Mesenchymal stem cell (in vitro differentiated cells and primary cell): ENCODE data around the gene BCAS1.

Source experiments
- DNase-seq: peaks from one replicate; pipeline ENCODE4 v3.0.0-alpha.2; 2013
- H2AFZ ChIP-seq: one replicate; pipeline ENCODE4 v1.6.1; 2013; ENCODE audit warnings: low read depth, mild to moderate bottlenecking, control low read depth, inconsistent platforms, low read length, moderate library complexity
- H2AK5ac ChIP-seq: 2 replicates; pipeline ENCODE4 v1.6.1; 2013; ENCODE audit warnings: low read length, moderate library complexity, mild to moderate bottlenecking, inconsistent platforms; ENCODE audit not compliant: severe bottlenecking
- H2BK120ac ChIP-seq: one replicate; pipeline ENCODE4 v1.6.1; 2013; ENCODE audit warnings: low read depth, mild to moderate bottlenecking, inconsistent platforms, low read length, moderate library complexity
- H2BK12ac ChIP-seq, 2 experiments: one replicate each; pipeline ENCODE4 v1.6.1; 2013; ENCODE audit warnings: inconsistent platforms in 2 of 2, low read length in 2 of 2, mild to moderate bottlenecking in 2 of 2, moderate library complexity in 2 of 2, control low read depth in 1 of 2
- H2BK15ac ChIP-seq: one replicate; pipeline ENCODE4 v1.6.1; 2013; ENCODE audit warnings: mild to moderate bottlenecking, low read depth, inconsistent platforms; ENCODE audit not compliant: poor library complexity, severe bottlenecking
- H2BK5ac ChIP-seq: 2 replicates; pipeline ENCODE4 v1.6.1; 2013; ENCODE audit warnings: low read depth, mild to moderate bottlenecking, low read length, control low read depth, inconsistent platforms; ENCODE audit not compliant: poor library complexity, severe bottlenecking
- H3K14ac ChIP-seq, 2 experiments: one replicate each; pipeline ENCODE4 v1.6.1; 2013; ENCODE audit warnings: inconsistent platforms in 2 of 2, low read length in 2 of 2, control low read depth in 1 of 2, mild to moderate bottlenecking in 1 of 2, moderate library complexity in 1 of 2
- H3K18ac ChIP-seq, 2 experiments: one replicate each; pipeline ENCODE4 v1.6.1; 2013; ENCODE audit warnings: inconsistent platforms in 2 of 2, low read length in 2 of 2, control low read depth in 1 of 2, low read depth in 1 of 2, mild to moderate bottlenecking in 1 of 2
- H3K23ac ChIP-seq, 2 experiments: one replicate each; pipeline ENCODE4 v1.6.1; 2013; ENCODE audit warnings: inconsistent platforms in 2 of 2, low read length in 2 of 2, mild to moderate bottlenecking in 2 of 2, moderate library complexity in 2 of 2, control low read depth in 1 of 2
- H3K27ac ChIP-seq: 2 replicates; pipeline ENCODE4 v1.5.1; 2013; ENCODE audit warnings: mild to moderate bottlenecking, moderate library complexity, low read length, control low read depth, inconsistent platforms; ENCODE audit not compliant: poor library complexity, severe bottlenecking
- H3K27me3 ChIP-seq, 2 experiments: 2 replicates each; pipeline versions ENCODE4 v1.6.1 to v1.7.0; 2013; ENCODE audit warnings: low read length in 2 of 2, mild to moderate bottlenecking in 2 of 2, moderate library complexity in 2 of 2, control low read depth in 1 of 2, inconsistent platforms in 1 of 2; ENCODE audit not compliant: control insufficient read depth in 1 of 2, insufficient read depth in 1 of 2
- H3K36me3 ChIP-seq, 2 experiments: 2 replicates each; pipeline versions ENCODE4 v1.6.1 to v1.7.0; 2013; ENCODE audit warnings: low read length in 2 of 2, control low read depth in 1 of 2, inconsistent platforms in 1 of 2, low read depth in 1 of 2, mild to moderate bottlenecking in 1 of 2; ENCODE audit not compliant: insufficient read depth in 2 of 2, control insufficient read depth in 1 of 2
- H3K4ac ChIP-seq, 2 experiments: one replicate each; pipeline ENCODE4 v1.6.1; 2013; ENCODE audit warnings: inconsistent platforms in 2 of 2, low read length in 2 of 2, mild to moderate bottlenecking in 2 of 2, moderate library complexity in 2 of 2, control low read depth in 1 of 2, low read depth in 1 of 2
- H3K4me1 ChIP-seq: 2 replicates; pipeline ENCODE4 v1.6.1; 2013; ENCODE audit warnings: low read depth, low read length, control low read depth; ENCODE audit not compliant: control insufficient read depth, insufficient read depth
- H3K4me2 ChIP-seq: 2 replicates; pipeline ENCODE4 v1.6.1; 2013; ENCODE audit warnings: low read length, mild to moderate bottlenecking, inconsistent platforms; ENCODE audit not compliant: poor library complexity, severe bottlenecking
- H3K4me3 ChIP-seq, 2 experiments: 2 replicates each; pipeline versions ENCODE4 v1.5.1 to v1.7.0; 2013; ENCODE audit warnings: low read length in 2 of 2, mild to moderate bottlenecking in 2 of 2, control low read depth in 1 of 2, low read depth in 1 of 2; ENCODE audit not compliant: insufficient read depth in 1 of 2
- H3K79me1 ChIP-seq: replicated peaks from 2 replicates; pipeline ENCODE4 v1.6.1; 2013; ENCODE audit warnings: mild to moderate bottlenecking, control low read depth, low read length, inconsistent platforms; ENCODE audit not compliant: poor library complexity, severe bottlenecking
- H3K9ac ChIP-seq: 2 replicates; pipeline ENCODE4 v1.7.0; 2013; ENCODE audit warnings: mild to moderate bottlenecking, low read length, moderate library complexity
- H3K9me3 ChIP-seq: 2 replicates; pipeline ENCODE4 v1.7.0; 2013; ENCODE audit warnings: mild to moderate bottlenecking, low read length; ENCODE audit not compliant: control insufficient read depth
- H4K8ac ChIP-seq: one replicate; pipeline ENCODE4 v1.6.1; 2013; ENCODE audit warnings: inconsistent platforms, mild to moderate bottlenecking, low read length, moderate library complexity
- H4K91ac ChIP-seq: one replicate; pipeline ENCODE4 v1.6.1; 2013; ENCODE audit warnings: mild to moderate bottlenecking, low read length, inconsistent platforms
- WGBS: methylation state at CpG from one replicate; pipeline ENCODE4 v1.1.7; 2013; ENCODE audit warnings: mixed read lengths; 5-methylcytosine and 5-hydroxymethylcytosine counted together

The BCAS1 gene

GRCh38 chr20:53966774-53967398 lies 103.5 kb downstream of the BCAS1 start:
- Histone ChIP-seq H3K4me1 (no peaks in the 10 kb centered on the region), H2BK120ac (no peak overlapping the region), H2BK15ac (no peak overlapping the region), H4K8ac (no peak overlapping the region), H3K4me2 (no peak overlapping the region), H2AFZ (no peak overlapping the region), H3K18ac (no peak overlapping the region), H2AK5ac (no peak overlapping the region), H2BK5ac (no peak overlapping the region), H3K27ac (no peak overlapping the region), H3K4ac (no peak overlapping the region), H3K9me3 (no peaks in the 10 kb centered on the region), H3K4me3 (no peak overlapping the region), H4K91ac (no peak overlapping the region), H3K27me3 (no peaks in the 10 kb centered on the region), H3K79me1 (no peaks in the 10 kb centered on the region), H3K14ac (no peak overlapping the region), H3K36me3 (no peaks in the 10 kb centered on the region), H3K9ac (no peak overlapping the region), H3K23ac (no peak overlapping the region), H2BK12ac (no peak overlapping the region)
- DNase-seq: no peak
- WGBS: 87% methylated on average over 5 of the region's 5 CpGs

DNA sequence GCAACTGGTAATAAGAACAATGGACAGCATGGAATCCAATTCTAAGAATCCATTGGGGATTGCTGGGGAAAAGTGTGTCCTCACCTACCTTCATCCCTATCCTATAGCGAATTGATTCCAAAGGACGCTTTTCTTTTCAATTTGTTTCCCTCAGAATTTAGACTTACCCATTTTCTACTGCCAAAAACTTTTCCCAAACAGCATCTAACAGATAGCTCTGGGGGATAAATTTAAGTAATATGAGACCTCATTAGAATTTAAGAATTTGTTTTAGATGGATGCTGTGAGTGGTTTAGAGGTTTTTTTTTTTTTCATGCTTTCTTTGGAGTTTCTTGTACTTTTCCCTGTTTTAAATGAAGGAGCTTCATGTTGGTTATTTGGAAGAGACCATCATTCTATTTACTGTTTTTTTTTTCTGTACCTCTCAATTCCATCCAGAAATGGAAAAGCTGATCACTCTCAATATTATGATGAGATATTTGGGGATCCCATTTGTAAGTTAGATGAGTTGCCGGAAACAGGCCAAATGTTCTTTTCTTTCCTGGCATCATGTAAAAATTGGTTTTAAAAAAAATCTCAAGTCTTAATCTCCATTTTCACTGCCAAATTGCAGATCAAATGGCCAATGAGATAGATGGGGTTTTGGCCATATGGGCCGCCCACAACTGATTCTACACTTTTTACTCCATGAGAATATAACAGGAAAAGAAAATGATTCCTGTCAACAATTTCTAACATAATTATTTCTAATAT lies 105.7 kb downstream of the BCAS1 start:
- Histone ChIP-seq H3K9me3 (no peaks in the 10 kb centered on the region), H2BK5ac (no peak overlapping the region), H3K14ac (no peak overlapping the region), H3K4me3 (no peak overlapping the region), H3K23ac (no peak overlapping the region), H2BK15ac (no peak overlapping the region), H3K36me3 (no peaks in the 10 kb centered on the region), H2AK5ac (no peak overlapping the region), H3K79me1 (no peaks in the 10 kb centered on the region), H3K4ac (no peak overlapping the region), H3K27me3 (no peaks in the 10 kb centered on the region), H4K91ac (no peak overlapping the region), H2BK120ac (no peak overlapping the region), H2AFZ (no peak overlapping the region), H3K18ac (no peak overlapping the region), H3K9ac (no peak overlapping the region), H3K4me1 (peaks cover 2% of the 10 kb centered on the region), H3K4me2 (no peak overlapping the region), H3K27ac (no peak overlapping the region), H2BK12ac (no peak overlapping the region), H4K8ac (no peak overlapping the region)
- 100% methylated on average over 3 of the region's 4 CpGs for WGBS
- no peak for DNase-seq

DNA sequence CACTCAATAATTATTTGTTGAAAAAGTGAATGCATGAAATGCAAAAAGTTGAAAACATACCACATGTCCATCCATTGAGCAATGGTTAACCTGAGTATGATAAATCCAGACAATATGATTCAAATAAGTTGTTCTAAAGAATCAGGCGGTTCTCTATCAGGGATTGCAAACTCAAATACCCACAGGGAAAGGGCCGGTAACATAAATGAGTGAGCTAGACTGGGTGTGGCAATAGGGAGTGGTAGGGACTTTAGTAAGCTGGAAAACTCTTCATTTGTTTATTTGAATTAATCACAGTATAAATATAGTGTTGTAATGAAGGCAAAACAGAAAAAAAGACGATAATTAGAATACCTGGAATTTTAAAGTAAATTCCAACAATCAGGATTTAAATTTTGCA lies 106.3 kb downstream of the BCAS1 start:
- Histone ChIP-seq H2AK5ac (no peak overlapping the region), H2BK5ac (no peak overlapping the region), H3K27me3 (no peaks in the 10 kb centered on the region), H3K18ac (no peak overlapping the region), H3K4me2 (no peak overlapping the region), H4K8ac (no peak overlapping the region), H2AFZ (no peak overlapping the region), H3K4ac (no peak overlapping the region), H4K91ac (no peak overlapping the region), H2BK12ac (no peak overlapping the region), H3K4me3 (no peak overlapping the region), H2BK120ac (no peak overlapping the region), H3K9ac (no peak overlapping the region), H3K9me3 (no peaks in the 10 kb centered on the region), H3K23ac (no peak overlapping the region), H3K36me3 (no peaks in the 10 kb centered on the region), H3K14ac (no peak overlapping the region), H2BK15ac (no peak overlapping the region), H3K27ac (no peak overlapping the region), H3K79me1 (no peaks in the 10 kb centered on the region), H3K4me1 (peaks cover 2% of the 10 kb centered on the region)
- WGBS: 84% methylated on average over 3 of the region's 3 CpGs
- DNase-seq: no peak

DNA sequence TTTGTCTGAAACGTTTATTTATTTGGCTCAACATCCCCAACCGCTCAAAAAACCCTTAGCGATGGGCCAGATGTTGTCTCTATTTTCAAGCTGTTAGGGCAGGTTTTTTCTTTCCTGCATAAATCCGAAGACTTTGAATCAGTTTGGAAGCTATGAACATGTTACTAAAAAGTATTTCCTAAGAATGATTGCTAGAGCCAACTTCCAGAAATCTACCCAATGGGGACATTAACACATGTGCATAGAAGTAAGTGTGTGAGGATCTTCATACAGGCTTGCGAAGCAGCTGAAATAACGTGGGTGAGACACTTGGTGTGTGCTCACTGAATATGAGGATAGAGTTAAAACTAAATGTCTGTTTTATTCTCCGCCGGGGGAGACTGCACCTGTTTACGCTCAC lies 106.8 kb downstream of the BCAS1 start:
- Histone ChIP-seq H3K4ac (no peak overlapping the region), H3K4me2 (no peak overlapping the region), H2BK12ac (no peak overlapping the region), H4K8ac (no peak overlapping the region), H3K4me3 (no peak overlapping the region), H3K4me1 (peaks cover 2% of the 10 kb centered on the region), H3K18ac (no peak overlapping the region), H3K27ac (no peak overlapping the region), H2BK120ac (no peak overlapping the region), H3K79me1 (no peaks in the 10 kb centered on the region), H2BK15ac (no peak overlapping the region), H2AFZ (no peak overlapping the region), H3K14ac (no peak overlapping the region), H3K23ac (no peak overlapping the region), H3K36me3 (no peaks in the 10 kb centered on the region), H3K27me3 (no peaks in the 10 kb centered on the region), H4K91ac (no peak overlapping the region), H2AK5ac (no peak overlapping the region), H3K9me3 (no peaks in the 10 kb centered on the region), H2BK5ac (no peak overlapping the region), H3K9ac (no peak overlapping the region)
- WGBS: 92% methylated on average over 7 of the region's 9 CpGs
- no peak for DNase-seq
